ENCODE measurements around the gene RACK1.
A peak's percentile ranks its signal among the peaks of the same experiment; 100 is the strongest.
"Not testable (repeated sequence)": the region's sequence is repeated elsewhere in the genome, so short reads cannot be mapped to it uniquely, and the experiment has no call there.

RACK1 gene

GRCh38 chr5:181212934-181213333 is 30.8 kb downstream of the RACK1 start:
- no peaks in the 10 kb centered on the region for H3K9me3 Mint-ChIP-seq
- H3K27ac Mint-ChIP-seq, result no peak overlapping the region
- peaks cover 20% of the 10 kb centered on the region for H3K4me1 Mint-ChIP-seq
- H3K36me3 Mint-ChIP-seq (ENCODE audit: low read depth), result no peaks in the 10 kb centered on the region
- H3K4me3 Mint-ChIP-seq, result no peak overlapping the region
- TF ChIP-seq CTCF (IDR thresholded peaks at IDR 0.05; ENCODE audit: unreplicated experiment in 3 of 3), result no peak
- H3K27me3 Mint-ChIP-seq (ENCODE audit: low read depth), result peaks cover 37% of the 10 kb centered on the region

DNA sequence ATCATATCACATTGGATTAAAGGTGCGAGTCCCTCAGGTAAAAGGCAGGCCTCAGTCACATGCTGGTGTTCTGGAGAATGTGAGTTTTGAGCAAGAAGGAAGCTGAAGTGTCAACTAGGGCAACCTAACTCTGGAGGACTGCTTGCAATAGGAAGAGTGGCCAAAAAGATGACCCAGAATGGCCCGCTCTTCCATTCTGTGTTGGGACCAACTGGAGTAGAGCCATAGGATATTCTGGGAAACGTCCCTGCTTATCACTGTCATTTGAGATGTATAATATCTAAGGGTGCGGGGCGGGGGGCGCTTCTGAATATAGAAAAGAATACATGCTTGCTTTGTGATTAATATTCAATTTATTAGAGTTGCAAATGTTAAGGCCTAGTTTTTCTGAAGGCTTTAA is 31.6 kb downstream of the RACK1 start:
- Mint-ChIP-seq H3K9me3 (no peaks in the 10 kb centered on the region), H3K4me1 (peaks cover 18% of the 10 kb centered on the region), H3K27ac (no peak overlapping the region), H3K36me3 (ENCODE audit: low read depth) (no peaks in the 10 kb centered on the region), H3K4me3 (no peak overlapping the region), H3K27me3 (ENCODE audit: low read depth) (peaks cover 35% of the 10 kb centered on the region)
- no peak for TF ChIP-seq CTCF (IDR thresholded peaks at IDR 0.05; ENCODE audit: unreplicated experiment in 3 of 3)

DNA sequence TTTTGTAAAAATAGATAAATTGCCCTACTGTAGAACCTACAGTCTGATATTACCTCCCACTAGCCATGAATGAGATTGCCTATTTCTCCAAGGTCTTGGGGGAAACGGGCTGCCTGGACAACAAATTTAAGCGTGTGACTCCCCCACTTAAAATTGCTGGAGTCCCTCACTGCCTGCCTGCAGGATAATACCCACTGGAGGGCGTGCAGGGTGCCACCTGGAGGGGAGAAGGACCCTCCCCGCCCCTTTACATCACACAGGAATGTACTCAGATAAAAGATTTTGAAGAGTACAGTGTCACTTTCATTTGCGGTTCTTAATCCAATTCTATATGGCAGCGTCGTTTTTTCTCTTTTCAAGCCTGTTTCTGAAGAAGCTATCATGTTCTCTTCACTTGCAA is 32.5 kb downstream of the RACK1 start:
- H3K9me3 Mint-ChIP-seq, result no peaks in the 10 kb centered on the region
- H3K27ac Mint-ChIP-seq, result no peak overlapping the region
- peaks cover 35% of the 10 kb centered on the region for H3K27me3 Mint-ChIP-seq (ENCODE audit: low read depth)
- H3K36me3 Mint-ChIP-seq (ENCODE audit: low read depth), result no peaks in the 10 kb centered on the region
- TF ChIP-seq CTCF (IDR thresholded peaks at IDR 0.05; ENCODE audit: unreplicated experiment in 3 of 3), result peak in 1 of 3 experiments; percentile 12
- H3K4me3 Mint-ChIP-seq, result peak overlapping the region in 1 of 3 experiments; percentile 19
- peaks cover 21% of the 10 kb centered on the region for H3K4me1 Mint-ChIP-seq

DNA sequence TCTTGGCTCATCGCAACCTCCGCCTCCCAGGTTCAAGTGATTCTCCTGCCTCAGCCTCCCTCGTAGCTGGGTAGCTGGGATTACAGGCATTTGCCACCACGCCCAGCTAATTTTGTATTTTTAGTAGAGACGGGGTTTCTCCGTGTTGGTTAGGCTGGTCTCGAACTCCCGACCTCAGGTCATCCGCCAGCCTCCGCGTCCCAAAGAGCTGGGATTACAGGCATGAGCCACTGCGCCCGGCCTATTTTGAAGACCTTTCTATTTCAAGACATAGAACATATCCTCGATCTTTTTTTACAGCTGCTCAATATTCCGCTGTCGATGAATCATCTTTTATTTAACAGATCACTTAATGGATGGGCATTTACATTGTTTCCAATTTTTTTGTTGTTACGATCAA is 33.0 kb downstream of the RACK1 start:
- H3K4me1 Mint-ChIP-seq, result peaks cover 24% of the 10 kb centered on the region
- not testable (repeated sequence) for H3K9me3 Mint-ChIP-seq; H3K27ac Mint-ChIP-seq; H3K36me3 Mint-ChIP-seq (ENCODE audit: low read depth); H3K4me3 Mint-ChIP-seq
- H3K27me3 Mint-ChIP-seq (ENCODE audit: low read depth), result peaks cover 37% of the 10 kb centered on the region

DNA sequence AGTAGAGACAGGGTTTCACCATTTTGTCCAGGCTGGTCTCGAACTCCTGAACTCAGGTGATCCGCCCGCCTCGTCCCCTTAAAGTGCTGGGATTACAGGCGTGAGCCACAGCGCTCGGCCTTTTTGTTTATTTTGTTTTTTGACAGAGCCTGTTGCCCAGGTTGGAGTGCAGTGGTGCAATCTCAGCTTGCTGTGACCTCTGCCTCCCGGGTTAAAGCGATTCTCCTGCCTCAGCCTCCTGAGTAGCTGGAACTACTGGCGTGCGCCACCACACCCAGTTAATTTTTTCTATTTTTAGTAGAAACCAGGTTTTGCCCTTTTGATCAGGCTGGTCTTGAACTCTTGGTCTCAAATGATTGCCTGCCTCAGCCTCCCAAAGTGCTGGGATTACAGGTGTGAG is 33.6 kb downstream of the RACK1 start:
- H3K27ac Mint-ChIP-seq; H3K4me3 Mint-ChIP-seq; H3K36me3 Mint-ChIP-seq (ENCODE audit: low read depth); H3K9me3 Mint-ChIP-seq: not testable (repeated sequence)
- peaks cover 41% of the 10 kb centered on the region for H3K27me3 Mint-ChIP-seq (ENCODE audit: low read depth)
- H3K4me1 Mint-ChIP-seq, result peaks cover 28% of the 10 kb centered on the region

- H3K27ac Mint-ChIP-seq; H3K4me3 Mint-ChIP-seq; H3K36me3 Mint-ChIP-seq (ENCODE audit: low read depth); H3K9me3 Mint-ChIP-seq: not testable (repeated sequence)
- peaks cover 38% of the 10 kb centered on the region for H3K27me3 Mint-ChIP-seq (ENCODE audit: low read depth)
- peaks cover 28% of the 10 kb centered on the region for H3K4me1 Mint-ChIP-seq
These were observed 34.7 kb downstream of the RACK1 start for GRCh38 chr5:181209006-181209405.

DNA sequence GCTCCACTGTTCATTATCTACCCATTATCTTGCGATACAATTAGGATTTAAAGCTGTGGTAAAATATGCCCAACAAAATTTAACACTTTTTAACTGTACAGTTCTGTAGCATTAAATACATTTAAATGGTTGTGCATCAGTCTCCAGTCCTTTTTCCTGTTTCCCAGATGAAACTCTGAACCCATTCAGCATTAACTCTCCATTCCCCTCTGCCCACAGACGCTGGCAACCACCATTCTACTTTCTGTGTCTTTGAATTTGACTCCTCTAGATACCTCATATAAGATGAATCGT is 35.8 kb downstream of the RACK1 start:
- Mint-ChIP-seq H3K27me3 (ENCODE audit: low read depth) (peaks cover 42% of the 10 kb centered on the region), H3K4me1 (peaks cover 19% of the 10 kb centered on the region), H3K36me3 (ENCODE audit: low read depth) (no peaks in the 10 kb centered on the region), H3K9me3 (no peaks in the 10 kb centered on the region), H3K4me3 (peak overlapping the region; percentile 87 to 89 (median 88)), H3K27ac (peak overlapping the region in 1 of 3 experiments; percentile 39)
- no peak for TF ChIP-seq CTCF (IDR thresholded peaks at IDR 0.05; ENCODE audit: unreplicated experiment in 3 of 3)
